Measurements from ENCODE around the gene UBTF.

Gene UBTF

GRCh38 chr17:44219616-44220212 is at the start of gene UBTF:
Gene UBTF (minus strand): TSS chr17:44219675. CDS start chr17:44218229, 1,446 bp downstream.
- H3K4me1 ChIP-seq (ENCODE audit: control insufficient read depth, insufficient read depth, low read length): peaks cover 32% of the 10 kb centered on the region
- H3K36me3 ChIP-seq (ENCODE audit: control insufficient read depth, insufficient read depth, low read length): peaks cover 10% of the 10 kb centered on the region
- peak within 1 kb of the TSS; percentile 77 for H3K9ac ChIP-seq (ENCODE audit: low read length)
- peak within 1 kb of the TSS; percentile 68 for H3K4me3 ChIP-seq (ENCODE audit: low read length)
- no peaks in the 10 kb centered on the region for H3K9me3 ChIP-seq (ENCODE audit: control insufficient read depth, low read length)
- H3K27me3 ChIP-seq (ENCODE audit: control insufficient read depth, insufficient read depth, low read length): no peaks in the 10 kb centered on the region

- Histone ChIP-seq H3K9me3 (ENCODE audit: control insufficient read depth, low read length) (no peaks in the 10 kb centered on the region), H3K4me1 (ENCODE audit: control insufficient read depth, insufficient read depth, low read length) (peaks cover 8% of the 10 kb centered on the region), H3K4me3 (ENCODE audit: low read length) (no peak overlapping the region), H3K9ac (ENCODE audit: low read length) (no peak overlapping the region), H3K27me3 (ENCODE audit: control insufficient read depth, insufficient read depth, low read length) (peaks cover 20% of the 10 kb centered on the region), H3K36me3 (ENCODE audit: control insufficient read depth, insufficient read depth, low read length) (no peaks in the 10 kb centered on the region)
These were observed 49.4 kb upstream of the UBTF start for GRCh38 chr17:44268709-44269534.

- H3K4me1 ChIP-seq (ENCODE audit: control insufficient read depth, insufficient read depth, low read length): peaks cover 8% of the 10 kb centered on the region
- no peaks in the 10 kb centered on the region for H3K36me3 ChIP-seq (ENCODE audit: control insufficient read depth, insufficient read depth, low read length)
- peaks cover 22% of the 10 kb centered on the region for H3K27me3 ChIP-seq (ENCODE audit: control insufficient read depth, insufficient read depth, low read length)
- no peak within 1 kb of the TSS for H3K9ac ChIP-seq (ENCODE audit: low read length)
- no peak within 1 kb of the TSS for H3K4me3 ChIP-seq (ENCODE audit: low read length)
- no peaks in the 10 kb centered on the region for H3K9me3 ChIP-seq (ENCODE audit: control insufficient read depth, low read length)
These were observed 48.5 kb upstream of the UBTF start, which contains the start of gene SLC4A1 for GRCh38 chr17:44267818-44268490. Gene SLC4A1 (minus strand): TSS chr17:44268135. CDS start chr17:44262866, 5,269 bp downstream.

GRCh38 chr17:44267165-44267455 is 47.6 kb upstream of the UBTF start:
- Histone ChIP-seq H3K9ac (ENCODE audit: low read length) (no peak overlapping the region), H3K4me3 (ENCODE audit: low read length) (no peak overlapping the region), H3K4me1 (ENCODE audit: control insufficient read depth, insufficient read depth, low read length) (peaks cover 2% of the 10 kb centered on the region), H3K27me3 (ENCODE audit: control insufficient read depth, insufficient read depth, low read length) (peaks cover 26% of the 10 kb centered on the region), H3K36me3 (ENCODE audit: control insufficient read depth, insufficient read depth, low read length) (no peaks in the 10 kb centered on the region), H3K9me3 (ENCODE audit: control insufficient read depth, low read length) (no peaks in the 10 kb centered on the region)

- no peak overlapping the region for H3K4me3 ChIP-seq (ENCODE audit: low read length)
- H3K4me1 ChIP-seq (ENCODE audit: control insufficient read depth, insufficient read depth, low read length): no peaks in the 10 kb centered on the region
- peaks cover 21% of the 10 kb centered on the region for H3K27me3 ChIP-seq (ENCODE audit: control insufficient read depth, insufficient read depth, low read length)
- no peaks in the 10 kb centered on the region for H3K9me3 ChIP-seq (ENCODE audit: control insufficient read depth, low read length)
- H3K36me3 ChIP-seq (ENCODE audit: control insufficient read depth, insufficient read depth, low read length): no peaks in the 10 kb centered on the region
- no peak overlapping the region for H3K9ac ChIP-seq (ENCODE audit: low read length)
These were observed 47.1 kb upstream of the UBTF start for GRCh38 chr17:44266402-44267164.

GRCh38 chr17:44263345-44263902 is 43.9 kb upstream of the UBTF start:
- H3K9ac ChIP-seq (ENCODE audit: low read length): no peak overlapping the region
- no peaks in the 10 kb centered on the region for H3K4me1 ChIP-seq (ENCODE audit: control insufficient read depth, insufficient read depth, low read length)
- H3K27me3 ChIP-seq (ENCODE audit: control insufficient read depth, insufficient read depth, low read length): peaks cover 12% of the 10 kb centered on the region
- no peaks in the 10 kb centered on the region for H3K36me3 ChIP-seq (ENCODE audit: control insufficient read depth, insufficient read depth, low read length)
- no peaks in the 10 kb centered on the region for H3K9me3 ChIP-seq (ENCODE audit: control insufficient read depth, low read length)
- no peak overlapping the region for H3K4me3 ChIP-seq (ENCODE audit: low read length)

- H3K4me1 ChIP-seq (ENCODE audit: control insufficient read depth, insufficient read depth, low read length): no peaks in the 10 kb centered on the region
- H3K36me3 ChIP-seq (ENCODE audit: control insufficient read depth, insufficient read depth, low read length): no peaks in the 10 kb centered on the region
- no peak overlapping the region for H3K4me3 ChIP-seq (ENCODE audit: low read length)
- H3K27me3 ChIP-seq (ENCODE audit: control insufficient read depth, insufficient read depth, low read length): peaks cover 12% of the 10 kb centered on the region
- no peak overlapping the region for H3K9ac ChIP-seq (ENCODE audit: low read length)
- no peaks in the 10 kb centered on the region for H3K9me3 ChIP-seq (ENCODE audit: control insufficient read depth, low read length)
These were observed 43.3 kb upstream of the UBTF start for GRCh38 chr17:44262654-44263225.

GRCh38 chr17:44260296-44260695 is 40.8 kb upstream of the UBTF start:
- H3K9me3 ChIP-seq (ENCODE audit: control insufficient read depth, low read length): no peaks in the 10 kb centered on the region
- H3K36me3 ChIP-seq (ENCODE audit: control insufficient read depth, insufficient read depth, low read length): no peaks in the 10 kb centered on the region
- no peaks in the 10 kb centered on the region for H3K4me1 ChIP-seq (ENCODE audit: control insufficient read depth, insufficient read depth, low read length)
- H3K4me3 ChIP-seq (ENCODE audit: low read length): no peak overlapping the region
- H3K9ac ChIP-seq (ENCODE audit: low read length): no peak overlapping the region
- peaks cover 9% of the 10 kb centered on the region for H3K27me3 ChIP-seq (ENCODE audit: control insufficient read depth, insufficient read depth, low read length)

- Histone ChIP-seq H3K9me3 (ENCODE audit: control insufficient read depth, low read length) (no peaks in the 10 kb centered on the region), H3K36me3 (ENCODE audit: control insufficient read depth, insufficient read depth, low read length) (no peaks in the 10 kb centered on the region), H3K27me3 (ENCODE audit: control insufficient read depth, insufficient read depth, low read length) (peaks cover 15% of the 10 kb centered on the region), H3K9ac (ENCODE audit: low read length) (no peak overlapping the region), H3K4me3 (ENCODE audit: low read length) (no peak overlapping the region), H3K4me1 (ENCODE audit: control insufficient read depth, insufficient read depth, low read length) (no peaks in the 10 kb centered on the region)
These were observed 39.4 kb upstream of the UBTF start for GRCh38 chr17:44258811-44259351.

GRCh38 chr17:44257815-44258760 is 38.6 kb upstream of the UBTF start:
- Histone ChIP-seq H3K9me3 (ENCODE audit: control insufficient read depth, low read length) (no peaks in the 10 kb centered on the region), H3K4me3 (ENCODE audit: low read length) (no peak overlapping the region), H3K27me3 (ENCODE audit: control insufficient read depth, insufficient read depth, low read length) (peaks cover 14% of the 10 kb centered on the region), H3K36me3 (ENCODE audit: control insufficient read depth, insufficient read depth, low read length) (no peaks in the 10 kb centered on the region), H3K4me1 (ENCODE audit: control insufficient read depth, insufficient read depth, low read length) (no peaks in the 10 kb centered on the region), H3K9ac (ENCODE audit: low read length) (no peak overlapping the region)
